Activated naive CD4-positive, alpha-beta T cell treated with anti-CD3 and anti-CD28 coated beads for 36 hours (primary cell): ENCODE data around the gene C22orf31. TPM values are rescaled to one million over a fixed set of nuclear protein-coding genes. Genes with fewer than 3 reads are reported as not detected.
"Not testable (repeated sequence)": the region's sequence is repeated elsewhere in the genome, so short reads cannot be mapped to it uniquely, and the experiment has no call there.

ENCODE experiments used
- CTCF ChIA-PET: fragments of 350-600 bp; sonication (Branson Sonifier 250); formaldehyde crosslinking; loops from one replicate; lab custom pipeline; 2021; ENCODE audit warnings: antibody characterized with exemption; lab: Charles Lee
- DNase-seq: peaks from one replicate; pipeline ENCODE4 v3.0.0-alpha.2; 2020
- H3K27ac Mint-ChIP-seq: one replicate; pipeline ENCODE4 v1.8.0; 2021; ENCODE audit warnings: mild to moderate bottlenecking, mixed read lengths
- H3K27me3 Mint-ChIP-seq: one replicate; pipeline ENCODE4 v1.8.0; 2021; ENCODE audit warnings: low read depth, mixed read lengths
- H3K36me3 Mint-ChIP-seq: one replicate; pipeline ENCODE4 v1.8.0; 2021; ENCODE audit warnings: low read depth, mixed read lengths
- H3K4me1 Mint-ChIP-seq: one replicate; pipeline ENCODE4 v1.8.0; 2021; ENCODE audit warnings: low read depth, mixed read lengths
- H3K4me3 Mint-ChIP-seq: one replicate; pipeline ENCODE4 v1.8.0; 2021; ENCODE audit warnings: mild to moderate bottlenecking, moderate library complexity, mixed read lengths
- H3K9me3 Mint-ChIP-seq: one replicate; pipeline ENCODE4 v1.8.0; 2021; ENCODE audit warnings: mixed read lengths
- intact Hi-C: fragments of 100-400 bp; cut with micrococcal nuclease; formaldehyde crosslinking; loops from one replicate; pipeline ENCODE4 v1.15.1; 2023
- total RNA-seq, 2 experiments: library from RNA; stranded (reverse); gene quantifications; one replicate each; pipeline ENCODE4 v1.2.3, GENCODE V29; 2021

The C22orf31 gene
- total RNA-seq, 2 experiments from 2014 or later = not detected

DNA sequence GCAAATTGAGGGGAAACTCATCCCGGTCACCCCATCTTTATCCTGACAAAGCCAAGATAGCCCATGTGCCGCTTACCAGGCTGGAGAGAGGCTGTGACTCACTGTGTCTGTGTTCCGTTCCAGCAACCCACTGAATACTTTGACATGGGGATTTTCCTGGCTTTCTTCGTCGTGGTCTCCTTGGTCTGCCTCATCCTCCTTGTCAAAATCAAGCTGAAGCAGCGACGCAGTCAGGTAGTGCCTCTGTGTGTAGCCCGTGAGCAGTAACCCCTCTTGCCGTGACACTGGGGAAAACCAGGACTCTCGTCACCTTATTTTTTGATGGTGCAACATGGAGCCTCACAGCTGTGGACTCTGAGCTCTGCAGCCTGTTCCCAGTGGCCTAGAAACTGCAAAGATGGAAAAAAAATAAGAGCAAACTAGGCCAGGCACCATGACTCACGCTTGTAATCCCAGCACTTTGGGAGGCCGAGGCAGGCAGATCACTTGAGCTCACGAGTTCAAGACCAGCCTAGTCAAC is 16.9 kb downstream of the C22orf31 start:
- H3K9me3 Mint-ChIP-seq = no peaks in the 10 kb centered on the region
- H3K4me1 Mint-ChIP-seq = no peaks in the 10 kb centered on the region
- CTCF ChIA-PET = interaction anchor here (0.6 to 2.6 kb wide), 3 partner anchors 12 to 241 kb away, joined by 3 to 10 read pairs (median 3); no protein-coding TSS in a partner anchor
- intact Hi-C loops = loop anchor here (5.0 kb wide), 1 partner anchor 203 kb away; no protein-coding TSS in a partner anchor
- no peak overlapping the region for H3K4me3 Mint-ChIP-seq
- H3K36me3 Mint-ChIP-seq = peaks cover 9% of the 10 kb centered on the region
- no peak overlapping the region for H3K27ac Mint-ChIP-seq
- DNase-seq = no peak
- peaks cover 2% of the 10 kb centered on the region for H3K27me3 Mint-ChIP-seq

DNA sequence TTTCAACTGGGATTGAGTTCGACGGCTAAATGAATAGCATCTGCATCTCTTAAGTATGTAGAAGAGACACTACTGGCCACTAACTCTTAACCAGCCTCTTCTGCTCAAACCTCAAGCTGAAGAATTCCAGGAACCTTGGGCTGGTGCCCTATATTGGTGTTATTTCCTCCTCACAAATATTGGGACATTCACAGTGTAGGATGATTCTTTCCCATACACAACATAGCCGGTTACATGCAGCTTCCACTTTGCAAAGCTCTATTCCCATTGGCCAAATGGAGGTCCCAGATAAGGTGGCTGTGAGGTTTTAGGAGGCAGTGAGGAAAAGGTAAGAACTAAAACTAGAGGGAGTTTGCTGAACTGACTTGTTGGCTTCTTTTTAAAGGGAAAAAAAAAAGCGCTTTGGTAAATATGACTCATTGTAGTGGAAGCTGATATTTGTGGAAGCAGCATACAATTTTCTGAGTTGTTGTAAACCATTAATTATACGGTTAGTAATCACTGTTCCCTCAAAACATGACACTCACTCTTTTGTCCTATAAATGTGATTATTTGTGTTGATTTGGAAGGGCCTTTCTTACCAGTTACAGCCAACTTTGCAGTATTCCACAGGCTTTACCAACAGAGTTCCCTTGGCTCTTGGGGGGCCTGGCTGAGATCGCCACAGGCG is 17.6 kb downstream of the C22orf31 start:
- Mint-ChIP-seq H3K36me3 (peaks cover 7% of the 10 kb centered on the region), H3K9me3 (no peaks in the 10 kb centered on the region), H3K27me3 (peaks cover 2% of the 10 kb centered on the region), H3K27ac (no peak overlapping the region), H3K4me1 (no peaks in the 10 kb centered on the region), H3K4me3 (no peak overlapping the region)
- CTCF ChIA-PET = interaction anchor here (0.6 to 2.6 kb wide), 2 partner anchors 188 to 241 kb away, joined by 3 to 10 read pairs; no protein-coding TSS in a partner anchor
- intact Hi-C loops = loop anchor here (5.0 kb wide), 1 partner anchor 203 kb away; no protein-coding TSS in a partner anchor
- DNase-seq = no peak

DNA sequence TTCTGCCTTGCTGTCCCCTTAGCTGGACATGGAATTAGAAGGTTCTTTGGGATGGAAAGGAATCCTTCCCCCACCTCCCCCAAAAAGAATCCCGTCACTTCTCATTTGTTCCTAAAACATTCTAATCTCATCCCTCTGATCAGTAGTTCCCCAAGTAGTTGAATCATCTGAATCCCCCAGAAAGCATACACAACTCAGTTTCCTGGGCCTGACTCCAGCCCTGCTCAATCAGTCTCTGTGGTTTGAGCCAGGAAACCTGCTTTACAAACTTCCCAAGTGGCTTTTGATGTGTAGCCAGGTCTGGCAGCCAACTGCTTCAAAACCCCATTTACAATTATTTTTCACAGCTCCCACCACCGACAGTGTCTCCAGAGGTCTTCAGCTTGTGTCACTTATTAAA is 20.2 kb downstream of the C22orf31 start:
- CTCF ChIA-PET = interaction anchor here (0.6 to 5.0 kb wide), 19 partner anchors 13 to 440 kb away, joined by 3 to 54 read pairs (median 5); no protein-coding TSS in a partner anchor
- intact Hi-C loops = loop anchor here (5.0 kb wide), 1 partner anchor 206 kb away; no protein-coding TSS in a partner anchor
- H3K36me3 Mint-ChIP-seq = peaks cover 1% of the 10 kb centered on the region
- H3K4me1 Mint-ChIP-seq = no peaks in the 10 kb centered on the region
- no peak overlapping the region for H3K27ac Mint-ChIP-seq
- H3K4me3 Mint-ChIP-seq = no peak overlapping the region
- DNase-seq = no peak
- H3K27me3 Mint-ChIP-seq = peaks cover 2% of the 10 kb centered on the region
- H3K9me3 Mint-ChIP-seq = no peaks in the 10 kb centered on the region

DNA sequence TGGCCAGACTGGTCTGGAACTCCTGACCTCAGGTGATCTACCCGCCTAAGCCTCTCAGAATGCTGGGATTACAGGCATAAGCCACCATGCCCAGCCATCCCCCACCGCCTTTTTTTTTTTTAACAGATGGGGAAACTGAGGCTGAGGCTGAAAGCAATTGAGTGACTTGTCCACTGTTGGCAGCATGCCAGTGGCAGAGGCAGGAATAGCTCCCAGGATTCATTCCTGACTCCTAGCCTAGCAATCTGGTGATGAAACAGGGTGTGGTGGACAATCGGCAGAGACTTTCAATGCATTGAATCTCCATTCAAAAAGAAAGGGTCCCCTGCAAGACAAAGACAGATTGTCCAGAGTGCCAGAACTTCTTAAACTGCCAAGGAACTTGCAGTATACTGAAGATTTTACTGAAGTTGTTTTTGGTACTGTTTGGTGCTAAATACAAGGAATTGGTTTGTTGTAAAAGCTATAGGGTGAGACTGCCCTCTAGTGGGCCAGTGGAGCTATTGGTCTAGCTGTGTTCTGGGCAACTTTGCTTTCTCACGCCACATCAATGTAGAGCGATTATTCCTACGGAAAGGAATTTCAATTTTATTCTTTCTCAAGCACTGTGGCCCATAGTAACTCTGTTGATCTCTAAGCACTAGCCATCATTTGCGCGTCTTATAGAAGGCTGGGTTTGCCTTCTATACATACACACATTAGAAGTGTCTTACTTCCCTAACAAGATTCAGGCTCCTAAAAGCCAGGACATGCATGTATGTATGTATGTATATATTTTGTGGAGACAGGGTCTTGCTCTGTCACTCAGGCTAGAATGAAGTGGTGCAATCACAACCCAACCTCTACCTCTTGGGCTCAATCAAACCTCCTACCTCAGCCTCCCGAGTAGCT is 21.0 kb downstream of the C22orf31 start:
- Mint-ChIP-seq H3K27me3 (peaks cover 2% of the 10 kb centered on the region), H3K27ac (no peak overlapping the region), H3K9me3 (no peaks in the 10 kb centered on the region), H3K4me3 (no peak overlapping the region), H3K4me1 (no peaks in the 10 kb centered on the region), H3K36me3 (no peaks in the 10 kb centered on the region)
- CTCF ChIA-PET = interaction anchor here (0.6 to 5.0 kb wide), 31 partner anchors 9 to 466 kb away, joined by 3 to 54 read pairs (median 4); partner anchors contain the start of gene ZNRF3
- intact Hi-C loops = loop anchor here (1.0 to 5.0 kb wide), 3 partner anchors 185 to 439 kb away; no protein-coding TSS in a partner anchor
- peak; percentile 80 for DNase-seq

DNA sequence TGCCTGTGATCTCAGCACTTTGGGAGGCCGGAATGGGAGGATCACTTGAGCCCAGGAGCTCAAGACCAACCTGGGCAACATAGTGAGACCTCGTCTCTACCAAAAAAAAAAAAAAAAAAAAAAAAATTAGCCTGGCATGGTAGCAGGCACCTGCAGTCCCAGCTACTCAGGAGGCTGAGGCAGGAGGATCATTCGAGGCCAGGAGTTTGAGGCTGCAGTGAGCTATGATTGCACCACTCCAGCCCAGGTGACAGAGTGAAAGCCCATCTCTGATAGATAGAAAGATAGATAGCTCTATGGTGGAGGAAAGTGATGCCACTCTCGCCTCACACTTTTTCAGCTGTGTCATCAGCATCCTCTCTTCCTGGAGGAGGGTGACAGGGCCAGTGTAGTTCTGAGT is 21.9 kb downstream of the C22orf31 start:
- intact Hi-C loops = loop anchor here (1.0 to 5.0 kb wide), 3 partner anchors 184 to 438 kb away; no protein-coding TSS in a partner anchor
- not testable (repeated sequence) for H3K4me3 Mint-ChIP-seq, H3K9me3 Mint-ChIP-seq, H3K27me3 Mint-ChIP-seq, DNase-seq, H3K27ac Mint-ChIP-seq, H3K4me1 Mint-ChIP-seq, H3K36me3 Mint-ChIP-seq
- CTCF ChIA-PET = interaction anchor here (0.6 to 5.0 kb wide), 17 partner anchors 9 to 438 kb away, joined by 3 to 54 read pairs (median 6); no protein-coding TSS in a partner anchor

DNA sequence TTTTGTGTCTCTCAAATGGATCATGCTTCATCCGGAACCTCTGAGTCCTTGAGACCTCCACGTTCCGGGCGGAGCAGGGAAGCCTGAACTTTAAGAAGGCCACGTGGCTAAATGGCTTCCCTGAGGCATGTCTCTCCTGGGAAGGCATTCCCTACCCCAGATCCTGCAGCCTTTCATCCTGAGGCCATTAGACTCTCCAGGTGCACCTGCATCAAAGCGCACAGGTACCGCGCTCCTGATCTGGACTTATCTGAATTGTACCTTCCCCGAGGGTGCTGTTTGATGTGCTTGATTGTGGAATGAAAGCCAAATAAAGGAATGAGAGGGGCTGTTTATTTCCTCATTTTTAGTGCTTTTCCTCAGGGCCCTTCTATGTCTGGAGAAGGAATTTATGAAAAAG is 22.5 kb downstream of the C22orf31 start:
- no peaks in the 10 kb centered on the region for H3K36me3 Mint-ChIP-seq
- H3K27me3 Mint-ChIP-seq = peaks cover 2% of the 10 kb centered on the region
- H3K27ac Mint-ChIP-seq = no peak overlapping the region
- CTCF ChIA-PET = interaction anchor here (0.6 to 5.0 kb wide), 11 partner anchors 12 to 438 kb away, joined by 3 to 54 read pairs (median 7); no protein-coding TSS in a partner anchor
- H3K4me1 Mint-ChIP-seq = no peaks in the 10 kb centered on the region
- no peak for DNase-seq
- intact Hi-C loops = no loop called here
- no peaks in the 10 kb centered on the region for H3K9me3 Mint-ChIP-seq
- H3K4me3 Mint-ChIP-seq = no peak overlapping the region

DNA sequence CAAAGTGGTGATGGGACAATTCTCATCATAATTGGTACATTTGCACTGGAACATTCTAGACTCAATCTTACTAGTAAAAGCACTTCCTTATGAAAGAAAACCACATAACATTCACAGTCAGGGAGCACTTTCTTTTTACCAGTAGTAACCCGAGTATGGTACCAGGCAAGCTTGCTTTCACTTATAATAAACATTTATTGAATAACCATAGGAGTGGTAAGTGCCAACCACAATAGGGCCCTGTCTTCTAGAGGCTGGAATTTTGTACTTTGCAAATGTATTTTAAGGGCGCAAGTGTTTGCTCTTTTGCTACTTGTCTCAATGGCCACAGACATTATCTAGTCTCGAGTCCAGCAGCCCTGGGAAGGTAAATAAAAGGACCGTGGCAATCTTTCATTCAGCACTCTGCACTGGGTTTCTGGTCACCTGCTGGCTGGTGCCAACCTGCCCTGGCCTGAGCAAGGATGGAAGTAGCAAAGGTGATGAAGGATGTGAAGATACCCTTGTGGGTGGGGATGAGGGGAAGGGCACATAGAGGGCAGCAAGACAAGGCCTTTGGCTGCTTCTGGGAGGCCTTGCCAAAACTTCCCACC is 24.2 kb downstream of the C22orf31 start:
- Mint-ChIP-seq H3K27ac (no peak overlapping the region), H3K4me3 (no peak overlapping the region), H3K36me3 (no peaks in the 10 kb centered on the region), H3K9me3 (no peaks in the 10 kb centered on the region), H3K27me3 (peaks cover 5% of the 10 kb centered on the region), H3K4me1 (no peaks in the 10 kb centered on the region)
- CTCF ChIA-PET = interaction anchor here (0.6 to 5.0 kb wide), 4 partner anchors 180 to 437 kb away, joined by 3 to 54 read pairs (median 7); no protein-coding TSS in a partner anchor
- intact Hi-C loops = no loop called here
- no peak for DNase-seq

DNA sequence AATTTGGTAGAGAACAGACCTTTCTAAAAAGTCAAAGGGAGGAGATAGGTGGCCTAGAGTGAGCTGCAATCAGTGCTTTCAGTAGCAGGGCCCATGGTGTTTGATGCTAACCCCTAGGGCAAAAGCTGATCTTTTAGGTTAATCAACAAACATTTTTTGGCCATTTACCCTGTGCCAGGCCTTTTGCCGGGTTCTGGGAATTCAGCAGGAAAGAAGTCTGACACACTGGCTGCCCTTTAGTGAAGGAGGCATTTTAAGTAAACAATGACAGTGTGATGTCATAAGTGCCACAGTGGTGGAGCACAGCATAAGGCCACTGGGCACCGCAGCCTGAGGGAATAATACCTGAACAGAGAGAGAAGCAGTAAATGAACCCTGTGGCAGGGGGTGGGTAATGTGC is 29.0 kb downstream of the C22orf31 start:
- CTCF ChIA-PET = no interaction called here
- Mint-ChIP-seq H3K36me3 (peaks cover 2% of the 10 kb centered on the region), H3K27ac (no peak overlapping the region), H3K4me1 (peaks cover 17% of the 10 kb centered on the region), H3K4me3 (no peak overlapping the region), H3K9me3 (no peaks in the 10 kb centered on the region), H3K27me3 (peaks cover 33% of the 10 kb centered on the region)
- no peak for DNase-seq
- intact Hi-C loops = no loop called here

DNA sequence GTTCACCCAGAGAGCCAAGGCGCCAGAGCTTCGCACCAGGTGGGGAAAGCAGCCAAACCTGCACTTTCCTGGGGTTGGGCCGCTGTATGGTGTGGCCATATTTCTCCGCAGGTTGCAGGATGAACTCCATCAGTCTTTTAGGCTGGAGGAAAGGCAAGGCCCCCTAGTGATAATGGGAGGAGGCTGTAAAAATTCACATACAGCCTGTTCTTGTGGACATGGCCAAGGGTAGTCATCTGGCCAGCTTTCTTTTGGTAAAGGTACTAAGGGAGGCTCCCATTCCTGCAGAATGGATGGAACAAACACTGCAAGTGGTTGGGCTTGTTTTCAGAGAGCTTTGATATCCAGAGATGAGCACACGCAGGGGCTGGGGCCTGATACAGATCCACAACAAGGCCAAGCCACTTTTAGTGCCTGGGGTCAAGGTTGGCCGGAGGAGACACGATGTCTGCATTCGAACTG is 29.6 kb downstream of the C22orf31 start:
- DNase-seq = no peak
- CTCF ChIA-PET = interaction anchor here (0.7 to 1.4 kb wide), 2 partner anchors 8 to 214 kb away, joined by 3 read pairs; no protein-coding TSS in a partner anchor
- Mint-ChIP-seq H3K4me1 (peaks cover 17% of the 10 kb centered on the region), H3K27me3 (peaks cover 36% of the 10 kb centered on the region), H3K4me3 (no peak overlapping the region), H3K27ac (no peak overlapping the region), H3K9me3 (no peaks in the 10 kb centered on the region), H3K36me3 (peaks cover 2% of the 10 kb centered on the region)
- intact Hi-C loops = no loop called here

DNA sequence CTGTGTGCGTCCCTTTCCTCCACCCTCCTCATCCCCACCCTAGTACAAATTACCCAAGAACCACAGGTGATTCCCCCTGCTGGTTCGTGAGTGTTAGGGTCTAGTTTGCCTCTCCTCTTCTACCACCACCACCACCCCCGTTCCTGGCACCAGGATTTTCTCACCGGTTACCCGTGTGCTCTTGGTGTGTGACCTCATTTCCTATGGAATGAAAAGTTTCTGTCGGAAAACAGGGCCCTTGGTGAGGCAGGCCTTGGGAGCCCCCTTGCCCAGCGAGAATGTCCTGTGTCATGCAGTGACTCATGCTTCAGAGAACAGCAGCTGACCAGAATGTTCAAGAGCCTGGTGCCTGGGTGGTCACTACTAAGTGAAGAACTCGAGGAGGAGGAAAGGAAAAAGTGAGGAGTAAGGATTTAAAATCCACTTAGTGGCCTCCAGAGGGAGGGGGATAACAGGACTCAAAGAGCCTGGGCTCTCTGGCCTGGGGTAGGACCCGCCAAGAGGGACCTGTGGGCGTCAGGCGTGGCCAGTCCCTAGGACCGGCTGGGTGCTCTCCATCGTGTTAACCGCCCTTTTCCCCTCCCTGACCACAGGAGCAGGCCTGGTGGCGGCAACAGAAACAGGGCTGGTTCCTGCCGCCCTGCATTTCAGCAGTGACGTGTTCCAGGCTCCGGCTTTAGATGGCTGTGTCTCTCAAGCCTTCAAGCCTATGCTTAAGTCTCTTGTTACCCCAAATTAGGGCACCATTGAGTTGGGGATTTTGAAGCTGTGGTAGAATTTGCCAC is 30.2 kb downstream of the C22orf31 start:
- Mint-ChIP-seq H3K9me3 (no peaks in the 10 kb centered on the region), H3K27me3 (peaks cover 36% of the 10 kb centered on the region), H3K4me3 (no peak overlapping the region), H3K4me1 (peaks cover 17% of the 10 kb centered on the region), H3K36me3 (peaks cover 2% of the 10 kb centered on the region), H3K27ac (no peak overlapping the region)
- intact Hi-C loops = no loop called here
- CTCF ChIA-PET = interaction anchor here (0.7 to 1.4 kb wide), 2 partner anchors 9 to 214 kb away, joined by 3 read pairs; no protein-coding TSS in a partner anchor
- DNase-seq = no peak
